ENCODE measurements around the gene SYNDIG1.

Gene SYNDIG1

DNA sequence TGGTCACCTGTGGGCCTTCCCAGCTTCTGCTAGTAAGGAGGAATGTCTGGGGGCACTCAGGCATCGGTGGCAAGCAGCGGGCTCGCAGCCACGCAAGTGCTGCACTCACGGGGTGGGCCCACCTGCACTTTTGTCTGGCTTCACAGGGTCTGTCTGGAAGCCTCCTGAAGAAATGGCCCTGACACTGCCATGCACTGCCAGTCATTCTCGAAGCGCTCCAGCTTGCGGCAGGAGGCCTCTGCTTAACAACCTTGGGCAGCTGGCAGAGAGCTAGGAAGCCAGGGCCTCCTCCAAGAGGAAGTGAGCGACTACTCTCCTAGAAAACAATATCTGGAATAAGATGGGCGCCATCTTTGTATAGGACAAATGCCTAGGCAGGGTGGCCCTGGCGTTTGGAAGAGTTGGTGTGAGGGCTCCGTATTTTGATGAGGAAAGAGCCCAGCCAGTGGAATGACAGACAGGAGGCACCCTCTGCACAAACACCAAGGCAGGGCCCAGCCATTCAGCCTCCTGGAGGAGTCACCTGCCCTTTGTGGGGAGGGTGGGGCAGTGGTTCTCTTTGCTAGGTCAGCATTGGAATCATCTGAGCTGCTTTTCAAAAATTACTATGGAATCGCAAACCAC lies 113.9 kb downstream of the SYNDIG1 start:
- DNase-seq (ENCODE audit: low read depth, low spot score) = no peak

DNA sequence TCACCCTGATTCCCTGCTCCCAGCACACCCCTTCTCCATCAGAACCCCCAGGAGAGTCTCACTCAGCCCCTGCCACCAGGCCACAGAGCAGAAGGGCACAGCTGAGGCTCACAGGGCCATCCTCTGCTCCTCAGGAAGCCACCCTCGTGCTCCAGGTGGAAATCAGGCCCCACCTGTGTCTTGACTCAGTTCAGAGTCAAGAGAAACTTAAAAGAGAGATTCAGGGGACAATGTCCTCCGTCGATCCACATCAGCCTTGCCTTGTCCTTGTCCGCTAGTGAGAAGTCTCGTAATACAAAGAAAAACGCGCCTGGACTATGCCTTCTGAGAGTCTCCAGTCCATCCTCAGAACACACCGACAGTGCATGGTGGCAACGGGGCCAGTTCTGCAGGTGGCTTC lies 114.6 kb downstream of the SYNDIG1 start:
- no peak for DNase-seq (ENCODE audit: low read depth, low spot score)

GRCh38 chr20:24584538-24585356 lies 115.3 kb downstream of the SYNDIG1 start:
- peak; percentile 34 for DNase-seq (ENCODE audit: low read depth, low spot score)

- DNase-seq (ENCODE audit: low read depth, low spot score) = no peak
These were observed 116.5 kb downstream of the SYNDIG1 start for GRCh38 chr20:24585796-24586522.

DNA sequence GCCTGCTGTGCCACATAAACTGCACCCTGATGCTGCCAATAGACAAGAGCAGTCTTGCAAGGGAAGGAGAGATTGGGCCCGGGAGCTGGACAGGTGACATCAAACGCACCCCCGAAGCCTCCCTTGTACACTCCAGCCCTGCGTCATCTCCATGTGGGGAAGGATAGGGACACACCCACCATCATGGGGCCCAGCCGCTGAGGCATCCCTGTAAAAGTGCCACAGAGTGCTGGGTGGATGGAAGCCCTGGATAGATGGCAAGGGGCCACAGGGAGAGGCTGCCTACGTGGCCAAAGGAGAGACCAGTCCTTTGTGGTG lies 117.1 kb downstream of the SYNDIG1 start:
- DNase-seq (ENCODE audit: low read depth, low spot score) = no peak

DNA sequence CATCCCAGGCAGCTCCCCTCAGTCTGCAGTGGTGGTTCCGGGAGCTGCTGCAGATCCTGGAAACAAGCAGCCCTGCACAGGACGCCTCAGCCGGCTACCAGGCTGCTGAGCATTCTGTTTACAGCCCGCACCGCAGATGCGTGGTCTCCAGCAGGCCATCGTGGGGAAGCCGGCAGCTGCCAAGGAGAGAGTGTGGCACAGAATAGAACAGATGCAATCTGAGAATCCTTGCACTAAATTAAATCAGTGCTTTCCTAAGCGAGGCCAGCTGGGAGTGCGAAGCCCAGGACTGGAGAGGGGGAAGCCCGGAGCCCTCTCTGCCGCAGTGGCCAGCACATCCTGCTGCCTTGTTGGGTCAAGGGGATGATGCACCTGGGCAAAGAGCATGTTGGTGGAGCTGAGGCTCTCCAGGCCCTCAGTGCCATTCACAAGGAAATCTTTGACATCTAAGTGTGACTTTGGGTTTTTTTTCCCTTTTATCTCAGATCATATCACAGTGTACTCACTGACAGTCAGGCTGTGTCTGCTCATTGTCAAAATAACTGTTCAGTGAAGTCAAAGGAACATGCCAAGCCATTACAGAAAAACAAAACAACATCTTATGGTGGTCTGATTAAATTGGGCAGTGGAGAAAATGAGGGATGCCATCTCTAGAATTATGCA lies 118.1 kb downstream of the SYNDIG1 start:
- DNase-seq (ENCODE audit: low read depth, low spot score) = no peak

DNA sequence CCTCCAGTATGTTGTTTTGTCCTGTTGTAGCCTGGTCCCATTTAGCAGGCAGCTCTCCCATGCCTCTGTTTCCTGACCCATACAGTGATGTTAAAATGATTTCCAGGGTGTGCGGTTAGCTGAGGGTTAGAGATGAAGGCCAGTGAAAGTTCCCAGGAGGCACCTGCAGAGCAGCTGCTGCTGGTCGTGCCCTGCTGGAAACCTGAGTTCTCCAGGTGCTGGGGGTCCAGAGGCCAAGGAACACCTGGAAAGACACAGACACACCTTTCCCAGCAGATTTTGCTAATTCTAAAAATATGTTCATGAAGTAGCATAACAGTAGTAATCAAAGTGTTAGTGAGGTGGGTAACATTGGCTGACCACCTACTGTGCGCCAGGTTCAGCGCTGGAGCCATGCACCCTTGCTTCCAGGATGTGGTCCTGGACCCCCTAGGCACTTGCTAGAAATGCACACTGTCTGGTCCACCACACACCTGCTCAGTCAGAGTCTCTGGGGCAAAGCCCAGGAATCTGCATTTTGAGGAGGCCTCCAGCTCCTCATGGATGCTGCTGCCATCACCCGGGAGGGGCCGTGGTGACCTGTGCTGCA lies 118.7 kb downstream of the SYNDIG1 start:
- no peak for DNase-seq (ENCODE audit: low read depth, low spot score)

DNA sequence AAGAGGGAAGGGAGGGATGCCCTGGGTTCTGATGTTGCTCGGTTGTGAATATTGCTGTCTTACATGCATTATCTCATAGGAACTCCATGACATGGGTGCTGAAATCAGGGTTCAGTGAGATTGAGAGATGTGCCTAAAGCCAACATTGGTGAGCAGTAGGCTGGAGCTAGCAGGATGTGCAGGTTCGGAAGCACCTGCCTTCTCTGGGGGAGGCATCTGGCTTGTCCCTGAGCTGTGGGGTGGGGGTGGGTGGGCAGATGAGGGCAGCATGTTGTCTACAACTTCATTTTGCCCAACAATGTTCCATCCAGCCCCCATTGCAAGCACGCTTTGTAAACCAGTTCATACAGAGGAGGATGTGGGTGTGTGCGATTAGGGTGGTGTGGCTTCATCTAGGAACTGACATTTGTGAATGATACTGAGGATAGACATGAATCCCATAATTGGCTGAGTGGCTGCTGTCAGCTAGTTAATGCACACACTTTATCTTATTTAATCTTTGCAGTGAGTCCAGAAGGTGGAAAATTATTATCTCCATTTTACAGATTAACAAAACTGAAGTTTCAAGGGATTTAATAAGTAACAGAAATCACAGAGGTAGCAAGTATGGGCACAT lies 119.4 kb downstream of the SYNDIG1 start:
- no peak for DNase-seq (ENCODE audit: low read depth, low spot score)

- DNase-seq (ENCODE audit: low read depth, low spot score) = no peak
These were observed 120.0 kb downstream of the SYNDIG1 start for GRCh38 chr20:24589381-24589780.

GRCh38 chr20:24589815-24590177 lies 120.4 kb downstream of the SYNDIG1 start:
- no peak for DNase-seq (ENCODE audit: low read depth, low spot score)

DNA sequence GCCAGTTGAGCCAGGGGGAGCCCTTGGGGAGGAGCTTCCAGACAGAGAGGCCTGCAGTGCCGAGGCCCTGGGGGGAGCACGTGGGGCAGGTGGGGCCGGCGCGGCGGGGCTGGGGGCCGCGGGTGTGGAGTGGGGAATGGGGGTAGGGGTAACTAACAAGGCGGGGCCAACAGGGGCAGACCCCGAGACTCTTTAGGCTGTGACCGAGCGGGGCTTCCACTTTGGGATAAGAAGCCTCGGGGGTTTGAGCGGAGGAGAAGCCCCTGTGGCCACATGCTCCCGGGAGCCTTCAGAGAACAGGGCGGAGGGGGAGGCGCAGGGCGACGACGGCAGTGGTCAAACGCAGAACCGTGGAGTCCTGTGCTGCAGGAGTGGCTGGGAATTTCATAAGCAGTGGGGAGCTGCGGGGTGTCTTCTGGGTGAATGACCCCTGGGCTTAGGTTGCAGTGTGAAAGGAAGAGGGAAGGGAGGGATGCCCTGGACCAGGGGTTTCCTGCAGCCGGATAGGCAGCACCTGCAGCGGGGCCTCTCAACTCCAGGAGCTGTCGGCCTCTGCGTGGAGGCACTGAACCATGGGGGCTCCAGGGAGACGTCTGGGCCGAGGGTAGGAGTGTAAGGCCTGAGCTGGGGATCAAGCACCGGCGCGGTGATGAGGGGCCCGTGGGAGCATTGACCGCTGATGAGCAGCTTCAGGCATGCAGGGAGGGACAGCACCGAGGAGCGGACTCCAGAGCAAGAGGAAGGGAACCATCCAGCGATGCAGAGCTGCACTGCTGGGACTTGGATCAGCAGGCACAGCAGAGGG lies 121.0 kb downstream of the SYNDIG1 start:
- DNase-seq (ENCODE audit: low read depth, low spot score) = no peak

DNA sequence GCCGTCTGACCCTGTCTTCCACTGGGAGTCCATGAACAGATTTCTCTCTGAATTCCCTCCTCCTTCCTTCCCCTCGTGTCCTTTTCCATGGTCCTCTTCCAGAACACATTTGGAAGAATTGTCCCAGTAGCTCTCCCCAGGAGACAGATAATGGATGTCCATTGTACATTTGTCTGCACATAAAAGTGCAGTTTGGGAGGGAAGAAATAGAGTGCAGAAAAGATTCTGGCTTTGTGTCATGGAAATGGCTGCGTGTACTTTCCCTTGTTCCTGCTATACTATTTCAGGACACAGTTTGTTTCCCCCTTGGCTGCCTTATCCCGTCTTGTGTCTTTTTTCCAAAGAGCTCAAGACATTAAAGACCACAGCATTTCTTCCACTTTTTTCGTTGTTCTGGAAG lies 127.6 kb downstream of the SYNDIG1 start:
- DNase-seq (ENCODE audit: low read depth, low spot score) = no peak

DNA sequence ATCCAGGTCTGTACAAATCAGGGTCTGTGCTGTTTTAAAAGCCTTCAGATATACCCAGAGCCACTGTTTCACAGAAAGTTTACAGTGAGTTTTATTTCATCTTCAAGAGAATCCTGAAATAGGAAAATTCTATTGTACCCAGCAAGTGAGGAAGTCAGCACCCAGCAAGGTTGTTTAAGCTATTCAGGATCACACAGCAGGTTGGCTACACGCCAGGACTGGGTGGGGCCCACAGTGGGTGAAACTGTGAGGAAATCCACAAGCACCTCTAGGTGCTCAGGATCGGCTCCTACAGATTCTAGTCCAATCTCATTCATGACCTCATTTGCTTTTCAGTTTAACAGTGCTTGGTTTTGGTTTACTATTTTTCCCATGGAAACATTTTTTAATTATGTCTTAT lies 128.9 kb downstream of the SYNDIG1 start:
- DNase-seq (ENCODE audit: low read depth, low spot score) = no peak

DNA sequence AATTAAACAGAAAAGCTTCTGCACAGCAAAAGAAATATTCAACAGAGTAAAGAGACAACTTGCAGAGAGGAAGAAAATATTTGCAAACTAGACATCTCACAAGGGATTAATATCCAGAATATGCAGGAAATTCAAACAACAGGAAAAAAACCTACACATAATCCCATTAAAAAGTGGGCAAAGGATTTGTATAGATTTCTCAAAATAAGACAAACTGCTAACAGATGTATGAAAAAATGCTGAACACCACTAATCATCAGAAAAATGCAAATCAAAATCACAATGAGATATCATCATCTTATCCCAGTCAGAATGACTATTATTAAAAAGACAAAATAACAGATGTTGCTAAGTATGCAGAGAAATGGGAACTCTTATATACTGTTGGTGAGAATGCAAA lies 129.6 kb downstream of the SYNDIG1 start:
- DNase-seq (ENCODE audit: low read depth, low spot score) = no peak

- DNase-seq (ENCODE audit: low read depth, low spot score) = no peak
These were observed 130.6 kb downstream of the SYNDIG1 start for GRCh38 chr20:24600012-24600411.

DNA sequence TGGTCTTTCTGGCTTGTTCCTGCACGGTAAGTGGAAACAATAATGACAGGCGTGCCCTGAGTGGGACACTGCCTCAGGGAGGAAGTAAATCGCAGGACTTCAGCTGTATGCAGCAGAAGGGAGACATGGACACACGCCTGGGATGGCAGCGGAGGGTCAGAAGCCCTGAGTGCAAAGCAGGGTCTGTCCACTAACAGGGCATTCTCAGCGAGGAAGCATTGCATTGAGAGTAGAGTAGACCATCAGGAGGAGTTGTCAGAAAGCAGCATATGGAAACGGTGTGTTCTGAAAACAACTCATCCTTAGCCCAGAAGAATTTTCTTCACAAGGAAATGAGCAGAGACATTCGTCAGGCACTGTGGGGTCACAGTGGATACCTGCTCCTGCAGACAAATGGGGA lies 134.0 kb downstream of the SYNDIG1 start:
- DNase-seq (ENCODE audit: low read depth, low spot score) = no peak

DNA sequence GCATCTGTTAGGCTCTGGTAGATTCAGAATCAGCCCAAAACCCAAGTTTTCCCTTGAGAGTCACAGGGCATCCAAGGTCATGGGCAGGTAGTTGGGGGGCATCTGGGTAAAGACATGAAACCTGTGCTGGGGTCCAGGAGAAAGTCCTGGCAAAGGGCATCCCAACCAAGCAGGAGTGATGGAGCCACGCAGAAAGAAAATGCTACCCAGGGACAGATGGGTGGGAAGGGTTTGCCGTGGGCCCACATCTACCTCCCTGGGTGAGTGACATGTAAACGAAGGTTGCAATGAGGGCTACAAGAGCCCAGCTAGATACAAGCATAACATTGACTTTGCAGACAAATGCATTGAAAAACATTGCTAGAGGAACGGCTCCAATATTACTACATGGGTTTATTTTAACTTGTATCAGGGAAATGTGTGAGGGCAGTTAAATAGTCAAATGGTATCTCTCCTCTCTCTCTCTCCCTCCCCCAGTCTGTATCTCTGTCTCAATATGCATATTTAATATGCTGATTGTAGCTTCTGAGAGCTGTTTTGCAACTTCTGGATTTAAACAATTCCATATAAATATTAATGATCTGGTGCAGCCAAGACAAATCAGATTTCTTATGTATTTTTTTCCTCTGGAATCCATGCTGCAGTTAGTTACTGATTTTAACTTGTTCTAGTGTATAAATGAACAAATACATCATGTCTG lies 135.7 kb downstream of the SYNDIG1 start:
- DNase-seq (ENCODE audit: low read depth, low spot score) = no peak

GRCh38 chr20:24605937-24606455 lies 136.6 kb downstream of the SYNDIG1 start:
- no peak for DNase-seq (ENCODE audit: low read depth, low spot score)

- no peak for DNase-seq (ENCODE audit: low read depth, low spot score)
These were observed 138.0 kb downstream of the SYNDIG1 start for GRCh38 chr20:24607402-24607801.
